HCT116 (cell line): Measurements from ENCODE around the gene LRIG3.

ENCODE experiments used
- ATF3 ChIP-seq: IDR thresholded peaks from 2 replicates; pipeline ENCODE4 v1.6.1; 2012
- CBX3 ChIP-seq: IDR thresholded peaks from 2 replicates; pipeline ENCODE4 v1.6.1; 2012; ENCODE audit warnings: low read depth
- CEBPB ChIP-seq: IDR thresholded peaks from 2 replicates; pipeline ENCODE4 v1.6.1; 2012; ENCODE audit warnings: low read depth
- EZH2 ChIP-seq: fragments of 200-600 bp; sonication (generic); IDR thresholded peaks from 2 replicates; pipeline ENCODE4 v1.6.1; 2017; ENCODE audit warnings: antibody characterized with exemption, mixed run types
- EZH2phosphoT487 ChIP-seq: fragments of 200-600 bp; IDR thresholded peaks from 2 replicates; pipeline ENCODE4 v1.6.1; 2018; ENCODE audit warnings: antibody characterized with exemption, borderline replicate concordance
- MAX ChIP-seq: IDR thresholded peaks from 2 replicates; pipeline ENCODE4 v1.6.1; 2012
- POLR2A ChIP-seq: IDR thresholded peaks from 2 replicates; pipeline ENCODE4 v1.7.0; 2011; ENCODE audit warnings: borderline replicate concordance; ENCODE audit not compliant: insufficient read depth, insufficient read length; ENCODE audit errors: extremely low read depth
- POLR2AphosphoS5 ChIP-seq: IDR thresholded peaks from 2 replicates; pipeline ENCODE4 v1.6.1; 2011; ENCODE audit warnings: mild to moderate bottlenecking, low read depth, low read length, moderate library complexity
- REST ChIP-seq: IDR thresholded peaks from 2 replicates; pipeline ENCODE4 v1.6.1; 2012; ENCODE audit warnings: low read depth
- SIN3A ChIP-seq: IDR thresholded peaks from 2 replicates; pipeline ENCODE4 v1.6.1; 2012; ENCODE audit warnings: low read depth
- SP1 ChIP-seq: IDR thresholded peaks from 2 replicates; pipeline ENCODE4 v1.6.1; 2012; ENCODE audit warnings: low read depth
- TCF7L2 ChIP-seq: IDR thresholded peaks from 2 replicates; pipeline ENCODE4 v1.7.0; 2011; ENCODE audit warnings: borderline replicate concordance, inconsistent platforms; ENCODE audit not compliant: insufficient read depth, insufficient read length; ENCODE audit errors: extremely low read depth
- YY1 ChIP-seq: IDR thresholded peaks from 2 replicates; pipeline ENCODE4 v1.6.1; 2011; ENCODE audit warnings: low read length, low read depth, moderate library complexity, mild to moderate bottlenecking; ENCODE audit not compliant: insufficient replicate concordance; ENCODE audit errors: extremely low read depth
- TF ChIP-seq, protein P1 (sequence below), 3 experiments: fragments of 200-600 bp in 1 of 3; sonication (generic) in 1 of 3; IDR thresholded peaks in 2 of 3; conservative IDR thresholded peaks in 1 of 3; 2 replicates each; pipeline ENCODE4 v1.5.1; 2012 to 2017; ENCODE audit warnings: low read depth in 2 of 3, low read length in 2 of 3, antibody characterized with exemption in 1 of 3, borderline replicate concordance in 1 of 3, control low read depth in 1 of 3, mild to moderate bottlenecking in 1 of 3, mixed read lengths in 1 of 3, mixed run types in 1 of 3, moderate library complexity in 1 of 3; ENCODE audit not compliant: insufficient read depth in 1 of 3

- TF ChIP-seq REST, result no peak
- TF ChIP-seq, protein P1, sequence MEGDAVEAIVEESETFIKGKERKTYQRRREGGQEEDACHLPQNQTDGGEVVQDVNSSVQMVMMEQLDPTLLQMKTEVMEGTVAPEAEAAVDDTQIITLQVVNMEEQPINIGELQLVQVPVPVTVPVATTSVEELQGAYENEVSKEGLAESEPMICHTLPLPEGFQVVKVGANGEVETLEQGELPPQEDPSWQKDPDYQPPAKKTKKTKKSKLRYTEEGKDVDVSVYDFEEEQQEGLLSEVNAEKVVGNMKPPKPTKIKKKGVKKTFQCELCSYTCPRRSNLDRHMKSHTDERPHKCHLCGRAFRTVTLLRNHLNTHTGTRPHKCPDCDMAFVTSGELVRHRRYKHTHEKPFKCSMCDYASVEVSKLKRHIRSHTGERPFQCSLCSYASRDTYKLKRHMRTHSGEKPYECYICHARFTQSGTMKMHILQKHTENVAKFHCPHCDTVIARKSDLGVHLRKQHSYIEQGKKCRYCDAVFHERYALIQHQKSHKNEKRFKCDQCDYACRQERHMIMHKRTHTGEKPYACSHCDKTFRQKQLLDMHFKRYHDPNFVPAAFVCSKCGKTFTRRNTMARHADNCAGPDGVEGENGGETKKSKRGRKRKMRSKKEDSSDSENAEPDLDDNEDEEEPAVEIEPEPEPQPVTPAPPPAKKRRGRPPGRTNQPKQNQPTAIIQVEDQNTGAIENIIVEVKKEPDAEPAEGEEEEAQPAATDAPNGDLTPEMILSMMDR (IDR thresholded peaks at IDR 0.05 in 2 of 3, conservative IDR thresholded peaks at IDR 0.05 in 1 of 3; ENCODE audit: borderline replicate concordance in 1 of 3, insufficient read depth in 1 of 3, low read depth in 2 of 3, low read length in 2 of 3), result no peak
- TF ChIP-seq POLR2A, result no peak
- TF ChIP-seq TCF7L2, result no peak
- no peak for TF ChIP-seq ATF3
- no peak for TF ChIP-seq EZH2phosphoT487
- no peak for TF ChIP-seq POLR2AphosphoS5
- TF ChIP-seq CEBPB, result no peak
- TF ChIP-seq SP1, result no peak
- TF ChIP-seq EZH2, result no peak
- TF ChIP-seq CBX3, result no peak
- no peak for TF ChIP-seq MAX
- TF ChIP-seq SIN3A, result no peak
- TF ChIP-seq YY1, result no peak
Observed at GRCh38 chr12:58860056-58860787, 60.1 kb downstream of the LRIG3 start.
